Endothelial cell of umbilical vein (primary cell): ENCODE results near the gene BLZF1.

ENCODE experiments used
- CTCF ChIP-seq, 2 donors: IDR thresholded peaks; 1 replicate in 1 of 2; 2 replicates in 1 of 2; pipeline ENCODE4 v1.5.1; 2011; ENCODE audit warnings: low read length in 2 of 2, mild to moderate bottlenecking in 2 of 2, moderate library complexity in 2 of 2, control low read depth in 1 of 2, inconsistent platforms in 1 of 2, low read depth in 1 of 2; ENCODE audit not compliant: insufficient read depth in 1 of 2; ENCODE audit errors: extremely low read depth in 1 of 2
- MYC ChIP-seq: IDR thresholded peaks from one replicate; pipeline ENCODE4 v1.6.1; 2011; ENCODE audit warnings: mild to moderate bottlenecking, low read depth, low read length
- POLR2A ChIP-seq: IDR thresholded peaks from 2 replicates; pipeline ENCODE4 v1.6.1; 2012; ENCODE audit warnings: low read depth, mild to moderate bottlenecking, control low read depth, low read length
- POLR2AphosphoS5 ChIP-seq: IDR thresholded peaks from 2 replicates; pipeline ENCODE4 v1.6.1; 2012; ENCODE audit warnings: low read depth, mild to moderate bottlenecking, control low read depth, low read length, moderate library complexity; ENCODE audit not compliant: insufficient read depth

GRCh38 chr1:169318536-169319244 is 49.3 kb upstream of the BLZF1 start:
- TF ChIP-seq MYC: no peak
- no peak for TF ChIP-seq CTCF (IDR thresholded peaks at IDR 0.05; ENCODE audit: extremely low read depth in 1 of 2, insufficient read depth in 1 of 2, low read depth in 1 of 2, low read length in 2 of 2)
- TF ChIP-seq POLR2A: no peak
- no peak for TF ChIP-seq POLR2AphosphoS5
